Nephron progenitor cell (in vitro differentiated cells): ENCODE measurements around the gene PLB1.

Experiments
- DNase-seq: peaks from one replicate; pipeline ENCODE4 v3.0.0; 2021
- H3K27ac Mint-ChIP-seq: 2 replicates; pipeline ENCODE4 v1.8.0; 2021; ENCODE audit warnings: mild to moderate bottlenecking, moderate library complexity, mixed read lengths
- H3K27me3 Mint-ChIP-seq: 2 replicates; pipeline ENCODE4 v1.8.0; 2021; ENCODE audit warnings: mild to moderate bottlenecking, low read depth, mixed read lengths; ENCODE audit not compliant: poor library complexity
- H3K36me3 Mint-ChIP-seq: 2 replicates; pipeline ENCODE4 v1.8.0; 2021; ENCODE audit warnings: low read depth, mixed read lengths
- H3K4me1 Mint-ChIP-seq: 2 replicates; pipeline ENCODE4 v1.8.0; 2021; ENCODE audit warnings: mixed read lengths
- H3K4me3 Mint-ChIP-seq: 2 replicates; pipeline ENCODE4 v1.8.0; 2021; ENCODE audit warnings: mild to moderate bottlenecking, moderate library complexity, mixed read lengths
- H3K9me3 Mint-ChIP-seq: 2 replicates; pipeline ENCODE4 v1.8.0; 2021; ENCODE audit warnings: mild to moderate bottlenecking, moderate library complexity, mixed read lengths
- TF ChIP-seq, protein P1 (sequence below): fragments of 200-600 bp; sonication (generic); IDR thresholded peaks from 2 replicates; pipeline ENCODE4 v1.5.0; 2021; ENCODE audit warnings: antibody characterized with exemption

PLB1 gene

DNA sequence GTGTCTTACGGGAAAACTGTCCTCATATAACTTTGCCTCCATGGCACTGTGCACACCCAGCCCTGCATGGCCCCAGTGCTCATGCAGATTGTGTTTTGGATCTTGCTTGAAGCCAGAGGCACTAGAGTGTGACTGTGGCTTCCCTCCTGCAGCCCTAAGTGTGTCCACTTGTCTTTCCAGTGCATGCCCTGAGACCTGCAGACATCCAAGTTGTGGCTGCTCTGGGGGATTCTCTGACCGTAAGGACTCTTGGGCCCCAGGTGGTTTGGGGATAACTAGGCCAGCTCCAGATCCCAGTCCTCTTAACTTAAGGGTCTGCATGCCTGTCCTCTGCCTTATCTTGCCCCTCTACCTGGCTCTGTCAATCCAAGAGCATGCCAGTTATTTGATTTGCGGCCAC, 96.6 kb downstream of the PLB1 start:
- peaks cover 73% of the 10 kb centered on the region for H3K4me1 Mint-ChIP-seq
- peaks cover 6% of the 10 kb centered on the region for H3K27me3 Mint-ChIP-seq
- TF ChIP-seq, protein P1, sequence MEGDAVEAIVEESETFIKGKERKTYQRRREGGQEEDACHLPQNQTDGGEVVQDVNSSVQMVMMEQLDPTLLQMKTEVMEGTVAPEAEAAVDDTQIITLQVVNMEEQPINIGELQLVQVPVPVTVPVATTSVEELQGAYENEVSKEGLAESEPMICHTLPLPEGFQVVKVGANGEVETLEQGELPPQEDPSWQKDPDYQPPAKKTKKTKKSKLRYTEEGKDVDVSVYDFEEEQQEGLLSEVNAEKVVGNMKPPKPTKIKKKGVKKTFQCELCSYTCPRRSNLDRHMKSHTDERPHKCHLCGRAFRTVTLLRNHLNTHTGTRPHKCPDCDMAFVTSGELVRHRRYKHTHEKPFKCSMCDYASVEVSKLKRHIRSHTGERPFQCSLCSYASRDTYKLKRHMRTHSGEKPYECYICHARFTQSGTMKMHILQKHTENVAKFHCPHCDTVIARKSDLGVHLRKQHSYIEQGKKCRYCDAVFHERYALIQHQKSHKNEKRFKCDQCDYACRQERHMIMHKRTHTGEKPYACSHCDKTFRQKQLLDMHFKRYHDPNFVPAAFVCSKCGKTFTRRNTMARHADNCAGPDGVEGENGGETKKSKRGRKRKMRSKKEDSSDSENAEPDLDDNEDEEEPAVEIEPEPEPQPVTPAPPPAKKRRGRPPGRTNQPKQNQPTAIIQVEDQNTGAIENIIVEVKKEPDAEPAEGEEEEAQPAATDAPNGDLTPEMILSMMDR, result no peak
- no peaks in the 10 kb centered on the region for H3K36me3 Mint-ChIP-seq
- H3K4me3 Mint-ChIP-seq, result no peak overlapping the region
- no peaks in the 10 kb centered on the region for H3K9me3 Mint-ChIP-seq
- no peak overlapping the region for H3K27ac Mint-ChIP-seq
- DNase-seq, result no peak

DNA sequence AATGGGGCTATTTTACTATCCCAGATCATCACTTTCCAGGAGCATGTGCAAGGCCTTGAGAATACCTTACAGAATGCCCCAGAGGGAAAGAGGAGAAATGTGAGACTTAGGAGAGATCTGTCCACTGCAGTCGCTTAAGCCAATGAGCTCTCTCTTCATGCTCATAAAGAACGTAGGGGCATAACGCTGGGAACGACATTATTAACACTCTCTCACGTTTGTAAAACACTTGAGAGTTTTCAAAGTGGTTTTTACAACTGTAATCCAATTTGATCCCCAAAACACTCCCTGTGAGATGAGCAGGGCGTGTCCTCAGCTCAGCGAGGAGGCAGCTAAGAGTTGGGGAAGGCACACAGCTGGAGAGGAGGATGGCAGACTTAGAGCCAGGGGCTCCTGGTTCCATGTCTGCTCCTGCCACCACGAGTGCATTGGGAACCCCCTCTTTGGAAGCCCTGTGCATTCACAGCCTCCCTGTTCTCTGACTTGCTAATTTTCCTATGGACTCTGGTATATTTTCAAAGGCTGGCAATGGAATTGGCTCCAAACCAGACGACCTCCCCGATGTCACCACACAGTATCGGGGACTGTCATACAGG, 97.4 kb downstream of the PLB1 start:
- no peak overlapping the region for H3K4me3 Mint-ChIP-seq
- TF ChIP-seq, protein P1, result no peak
- DNase-seq, result no peak
- H3K9me3 Mint-ChIP-seq, result no peaks in the 10 kb centered on the region
- H3K36me3 Mint-ChIP-seq, result no peaks in the 10 kb centered on the region
- H3K27me3 Mint-ChIP-seq, result peaks cover 6% of the 10 kb centered on the region
- H3K4me1 Mint-ChIP-seq, result peaks cover 68% of the 10 kb centered on the region
- no peak overlapping the region for H3K27ac Mint-ChIP-seq

DNA sequence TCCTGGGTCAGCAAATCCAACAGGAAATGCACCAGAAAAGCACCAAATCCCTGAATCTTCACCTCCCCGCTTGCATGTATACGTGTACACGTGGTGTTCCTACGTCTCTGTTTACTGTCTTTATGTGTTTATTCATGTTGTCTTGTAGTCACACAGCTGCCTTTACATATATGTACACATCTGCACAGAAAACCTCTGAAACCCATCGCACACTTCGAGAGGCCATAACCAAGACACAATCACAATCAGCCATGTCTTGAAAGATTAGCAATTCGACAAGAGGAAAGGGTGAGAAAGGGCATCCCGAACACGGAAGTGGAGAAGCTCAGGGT, 98.1 kb downstream of the PLB1 start:
- Mint-ChIP-seq H3K27ac (no peak overlapping the region), H3K4me3 (no peak overlapping the region), H3K4me1 (peaks cover 71% of the 10 kb centered on the region), H3K36me3 (no peaks in the 10 kb centered on the region), H3K9me3 (no peaks in the 10 kb centered on the region), H3K27me3 (peaks cover 6% of the 10 kb centered on the region)
- TF ChIP-seq, protein P1, result no peak
- DNase-seq, result no peak

DNA sequence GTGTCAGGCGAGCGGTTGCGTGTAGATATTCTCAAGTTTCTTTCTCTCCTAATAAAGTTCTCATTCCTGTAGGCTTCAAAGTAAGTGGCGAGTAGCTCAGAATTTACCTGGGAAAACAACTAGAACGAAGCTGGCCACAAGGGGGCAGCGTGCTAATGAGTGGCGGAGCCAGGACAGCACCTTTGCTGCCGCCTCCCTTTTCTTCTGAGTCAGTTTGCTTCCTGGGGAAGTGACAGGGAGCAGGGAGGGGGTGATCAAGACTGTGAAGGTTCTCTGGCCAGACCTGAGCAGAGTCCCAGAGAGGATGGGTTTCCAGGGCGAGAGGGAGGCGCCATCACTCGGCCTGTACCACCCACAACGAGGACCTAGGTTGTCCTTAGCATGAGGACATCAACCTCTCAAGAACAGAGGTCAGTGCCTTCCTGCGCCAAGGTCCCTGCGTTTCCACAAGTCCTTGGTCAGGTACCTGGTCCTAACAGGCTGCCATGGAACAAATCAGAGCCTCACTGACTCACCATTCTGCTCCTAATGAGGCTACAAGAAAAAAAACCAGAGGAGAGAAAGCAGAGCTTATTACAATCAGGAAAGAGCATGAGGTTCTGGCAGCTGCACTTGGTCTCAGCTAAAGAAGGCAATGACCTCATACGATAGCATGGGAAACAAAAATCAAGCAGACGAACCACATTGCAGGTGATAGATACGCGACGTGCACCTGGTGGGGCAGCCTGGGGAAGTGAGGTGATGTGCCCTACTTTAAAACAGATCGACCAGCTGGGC, 98.7 kb downstream of the PLB1 start:
- Mint-ChIP-seq H3K36me3 (no peaks in the 10 kb centered on the region), H3K27ac (no peak overlapping the region), H3K9me3 (no peaks in the 10 kb centered on the region), H3K27me3 (peaks cover 6% of the 10 kb centered on the region), H3K4me3 (no peak overlapping the region), H3K4me1 (peaks cover 72% of the 10 kb centered on the region)
- TF ChIP-seq, protein P1, result peak; percentile 81
- DNase-seq, result peak; percentile 88

DNA sequence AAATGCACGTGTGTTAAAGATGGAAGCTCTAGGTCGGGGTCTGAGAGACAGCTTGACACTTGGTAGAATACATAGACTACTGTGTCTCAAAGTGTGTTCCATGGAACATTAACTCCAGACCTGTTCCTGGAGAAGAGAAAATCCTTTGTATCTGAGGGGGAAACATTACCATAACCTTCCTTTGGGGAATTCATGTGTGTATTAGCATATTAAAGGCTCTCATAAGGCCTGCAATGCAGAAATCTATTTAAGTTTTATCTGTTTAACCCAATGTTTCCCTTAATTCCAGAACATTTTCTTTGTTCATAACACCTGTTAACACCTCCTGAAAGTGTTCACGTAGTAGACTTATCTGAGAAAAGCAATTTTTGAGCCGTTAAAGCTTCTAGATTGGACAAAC, 99.5 kb downstream of the PLB1 start:
- Mint-ChIP-seq H3K36me3 (no peaks in the 10 kb centered on the region), H3K27ac (no peak overlapping the region), H3K27me3 (peaks cover 6% of the 10 kb centered on the region), H3K9me3 (no peaks in the 10 kb centered on the region), H3K4me3 (no peak overlapping the region), H3K4me1 (peaks cover 64% of the 10 kb centered on the region)
- TF ChIP-seq, protein P1, result no peak
- DNase-seq, result no peak

DNA sequence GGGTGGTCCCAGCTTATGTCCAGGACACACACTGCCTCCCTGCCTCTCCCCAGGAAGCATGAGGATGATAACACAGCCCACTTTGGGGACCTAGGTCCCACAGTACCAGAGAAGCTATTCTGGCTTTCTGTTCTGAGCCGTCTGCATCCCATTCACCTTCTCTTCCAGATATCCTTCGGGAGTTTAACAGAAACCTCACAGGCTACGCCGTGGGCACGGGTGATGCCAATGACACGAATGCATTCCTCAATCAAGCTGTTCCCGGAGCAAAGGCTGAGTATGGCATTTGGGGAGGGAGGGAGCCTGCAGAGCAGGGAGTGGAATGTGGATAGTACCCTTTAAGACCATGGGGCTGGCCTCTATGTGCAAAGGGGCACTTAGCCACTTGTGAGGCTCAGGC, 102.6 kb downstream of the PLB1 start:
- H3K4me3 Mint-ChIP-seq, result no peak overlapping the region
- no peak for DNase-seq
- no peaks in the 10 kb centered on the region for H3K9me3 Mint-ChIP-seq
- no peak overlapping the region for H3K27ac Mint-ChIP-seq
- no peaks in the 10 kb centered on the region for H3K36me3 Mint-ChIP-seq
- TF ChIP-seq, protein P1, result no peak
- H3K27me3 Mint-ChIP-seq, result peaks cover 5% of the 10 kb centered on the region
- peaks cover 47% of the 10 kb centered on the region for H3K4me1 Mint-ChIP-seq
